Thyroid gland (tissue), 4 donors: Measurements from ENCODE around the gene CREG2.

Experiments used
- POLR2A ChIP-seq, 2 donors: fragments of 450-650 bp; IDR thresholded peaks; one replicate each; pipeline ENCODE4 v1.6.1; 2017; ENCODE audit warnings: antibody characterized with exemption in 2 of 2, mild to moderate bottlenecking in 2 of 2, moderate library complexity in 1 of 2
- TF ChIP-seq, protein P1 (sequence below), 6 experiments: fragments of 200-600 bp in 3 of 6; fragments of 450-650 bp in 3 of 6; sonication (generic) in 3 of 6; IDR thresholded peaks; one replicate each; pipeline ENCODE4 v1.5.1; 2016 to 2019; ENCODE audit warnings: antibody characterized with exemption in 6 of 6, mild to moderate bottlenecking in 2 of 6, inconsistent platforms in 1 of 6, moderate library complexity in 1 of 6

DNA sequence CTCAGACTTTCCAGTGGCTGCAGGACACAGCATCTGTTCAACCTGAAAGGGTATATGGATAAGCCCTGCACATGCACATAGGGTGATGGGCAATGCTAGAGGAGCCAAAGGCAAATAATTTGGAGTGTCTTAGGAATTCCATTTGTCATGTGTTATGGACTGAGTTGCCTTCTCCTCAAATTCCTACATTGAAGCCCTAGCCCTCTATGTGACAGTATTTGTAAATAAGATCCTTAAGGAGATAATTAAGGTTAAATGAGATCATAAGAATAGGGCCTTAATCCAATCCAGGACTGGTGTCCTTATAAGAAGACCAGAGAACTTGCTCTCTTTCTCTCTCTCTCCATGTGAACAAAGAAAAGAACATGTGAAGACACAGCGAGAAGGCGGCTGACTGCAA is 42.9 kb upstream of the CREG2 start:
- TF ChIP-seq, protein P1, sequence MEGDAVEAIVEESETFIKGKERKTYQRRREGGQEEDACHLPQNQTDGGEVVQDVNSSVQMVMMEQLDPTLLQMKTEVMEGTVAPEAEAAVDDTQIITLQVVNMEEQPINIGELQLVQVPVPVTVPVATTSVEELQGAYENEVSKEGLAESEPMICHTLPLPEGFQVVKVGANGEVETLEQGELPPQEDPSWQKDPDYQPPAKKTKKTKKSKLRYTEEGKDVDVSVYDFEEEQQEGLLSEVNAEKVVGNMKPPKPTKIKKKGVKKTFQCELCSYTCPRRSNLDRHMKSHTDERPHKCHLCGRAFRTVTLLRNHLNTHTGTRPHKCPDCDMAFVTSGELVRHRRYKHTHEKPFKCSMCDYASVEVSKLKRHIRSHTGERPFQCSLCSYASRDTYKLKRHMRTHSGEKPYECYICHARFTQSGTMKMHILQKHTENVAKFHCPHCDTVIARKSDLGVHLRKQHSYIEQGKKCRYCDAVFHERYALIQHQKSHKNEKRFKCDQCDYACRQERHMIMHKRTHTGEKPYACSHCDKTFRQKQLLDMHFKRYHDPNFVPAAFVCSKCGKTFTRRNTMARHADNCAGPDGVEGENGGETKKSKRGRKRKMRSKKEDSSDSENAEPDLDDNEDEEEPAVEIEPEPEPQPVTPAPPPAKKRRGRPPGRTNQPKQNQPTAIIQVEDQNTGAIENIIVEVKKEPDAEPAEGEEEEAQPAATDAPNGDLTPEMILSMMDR (IDR thresholded peaks at IDR 0.05), result no peak
- TF ChIP-seq POLR2A (IDR thresholded peaks at IDR 0.05), result no peak
